GM19463 (cell line): ENCODE results near the gene IL12B.
"Not testable (repeated sequence)": the region's sequence is repeated elsewhere in the genome, so short reads cannot be mapped to it uniquely, and the experiment has no call there.

ENCODE experiments used
- ATAC-seq: cut with Tn5 transposase; IDR thresholded peaks from one replicate; pipeline ENCODE4 v1.9.1; 2021; ENCODE audit warnings: mild to moderate bottlenecking, moderate library complexity; ENCODE audit not compliant: unreplicated experiment

Gene IL12B

DNA sequence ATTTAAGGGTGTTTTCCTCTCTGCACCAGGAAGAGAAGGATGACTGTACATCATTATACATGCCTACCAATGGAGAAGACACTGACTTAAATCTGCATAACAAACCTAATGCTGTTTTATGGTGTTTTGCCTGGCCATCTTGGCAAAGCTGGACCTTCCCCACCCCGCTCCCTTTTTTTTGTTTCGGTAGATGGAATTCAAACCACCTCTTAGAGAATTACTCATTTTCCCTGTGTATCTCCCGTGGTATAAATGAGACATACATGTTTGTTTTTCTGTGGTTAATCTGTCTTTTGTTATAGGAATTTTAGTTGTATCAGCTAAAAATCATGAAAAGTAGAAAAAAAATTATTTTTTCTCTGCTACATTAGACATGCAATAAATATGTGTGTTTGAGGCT lies 28.8 kb downstream of the IL12B start:
- ATAC-seq = no peak

DNA sequence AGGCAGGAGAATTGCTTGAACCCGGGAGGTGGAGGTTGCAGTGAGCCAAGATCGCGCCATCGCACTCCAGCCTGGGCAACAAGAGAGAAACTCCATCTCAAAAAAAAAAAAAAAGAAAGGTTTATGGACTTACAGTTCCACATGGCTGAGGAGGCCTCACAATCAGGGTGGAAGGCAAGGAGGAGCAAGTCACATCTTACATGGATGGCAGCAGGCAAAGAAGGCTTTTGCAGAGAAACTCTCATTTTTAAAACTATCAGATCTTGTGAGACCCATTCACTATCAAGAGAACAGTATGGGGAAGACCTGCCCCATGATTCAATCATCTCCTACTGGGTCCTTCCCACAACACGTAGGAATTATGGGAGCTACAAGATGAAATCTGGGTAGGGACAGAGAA lies 33.0 kb downstream of the IL12B start:
- ATAC-seq = not testable (repeated sequence)

DNA sequence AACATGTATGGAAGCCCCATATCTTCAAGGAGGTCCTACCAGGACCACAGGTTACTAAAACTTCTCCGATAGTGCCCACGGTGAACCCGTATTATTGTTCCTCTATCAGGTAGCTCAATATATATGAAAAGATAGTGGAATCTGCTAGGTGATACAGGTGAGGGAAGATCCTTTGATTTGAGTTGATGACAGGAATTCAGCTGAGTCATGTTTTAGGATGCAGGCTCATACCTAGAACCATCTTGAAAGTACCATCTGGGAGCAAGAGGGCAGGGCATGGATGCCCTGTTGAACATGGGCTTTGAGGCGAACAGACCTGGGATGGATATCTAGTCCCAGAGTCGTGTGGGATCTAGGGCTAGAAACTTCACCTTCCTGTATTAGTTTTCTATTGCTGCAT lies 35.4 kb downstream of the IL12B start:
- no peak for ATAC-seq

DNA sequence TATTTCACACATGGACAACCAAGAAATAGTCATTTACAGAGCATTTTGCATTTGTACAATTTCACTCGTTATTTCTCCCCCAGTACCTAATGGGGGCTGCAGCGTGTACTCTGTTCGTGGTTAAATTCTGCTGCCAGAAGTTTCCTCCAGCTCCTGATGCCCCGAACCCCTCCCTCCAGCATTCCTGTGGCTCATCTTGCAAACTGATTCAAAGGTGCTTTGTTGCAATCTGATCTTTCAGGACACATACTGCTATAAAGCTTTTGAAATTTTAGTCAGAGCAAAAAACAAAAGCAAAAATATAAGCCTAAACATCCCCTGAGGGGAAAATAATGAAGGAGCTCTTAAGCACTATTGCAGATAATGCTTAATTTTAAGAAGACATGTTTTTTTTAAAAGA lies 39.5 kb downstream of the IL12B start:
- no peak for ATAC-seq

DNA sequence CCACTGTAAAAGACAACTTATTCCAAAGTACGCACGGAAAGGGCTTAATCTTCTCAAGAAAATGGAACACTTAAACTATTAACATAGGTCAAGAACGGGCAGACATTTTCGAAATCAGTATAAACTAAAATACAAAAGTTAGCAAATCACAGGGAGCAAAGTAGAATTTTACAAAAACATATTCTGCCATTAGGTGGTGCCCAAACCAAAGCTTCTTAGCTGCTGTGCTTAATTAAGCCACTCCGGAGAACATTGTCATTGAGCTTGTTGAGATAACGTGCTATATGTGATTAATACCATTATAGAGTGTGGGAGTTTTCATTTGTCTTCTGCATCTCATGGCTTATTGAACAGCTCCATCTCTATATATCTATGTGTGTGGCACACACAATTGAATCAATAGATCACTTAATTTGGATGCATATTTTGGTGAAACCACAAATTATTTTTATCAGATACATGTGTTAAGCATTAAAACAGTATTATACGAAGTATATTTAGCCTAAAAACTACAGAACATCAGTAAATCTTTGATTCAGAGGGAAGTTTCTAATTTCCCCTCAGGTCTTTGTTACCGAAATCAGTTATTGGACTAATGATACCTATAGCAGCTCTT lies 43.8 kb downstream of the IL12B start:
- no peak for ATAC-seq

DNA sequence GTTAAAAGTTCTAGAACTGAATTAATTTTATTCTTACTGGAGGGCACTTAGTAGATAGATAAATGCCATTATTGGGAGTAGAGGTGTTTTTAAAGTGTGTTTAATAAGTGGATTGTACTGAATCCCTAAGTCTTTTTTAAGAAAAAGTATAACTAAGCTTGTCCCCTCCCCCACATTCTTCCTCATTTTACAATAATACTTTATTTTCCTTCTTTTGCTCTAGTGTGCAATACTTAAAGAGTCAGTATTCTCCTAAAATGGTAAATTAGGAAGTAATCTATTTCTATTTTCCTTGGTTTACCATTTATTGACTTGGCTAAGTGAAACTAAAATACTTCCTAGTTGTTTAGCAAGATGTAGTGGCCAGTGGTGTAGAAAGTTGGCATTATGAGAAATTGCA lies 55.6 kb downstream of the IL12B start:
- ATAC-seq = no peak

DNA sequence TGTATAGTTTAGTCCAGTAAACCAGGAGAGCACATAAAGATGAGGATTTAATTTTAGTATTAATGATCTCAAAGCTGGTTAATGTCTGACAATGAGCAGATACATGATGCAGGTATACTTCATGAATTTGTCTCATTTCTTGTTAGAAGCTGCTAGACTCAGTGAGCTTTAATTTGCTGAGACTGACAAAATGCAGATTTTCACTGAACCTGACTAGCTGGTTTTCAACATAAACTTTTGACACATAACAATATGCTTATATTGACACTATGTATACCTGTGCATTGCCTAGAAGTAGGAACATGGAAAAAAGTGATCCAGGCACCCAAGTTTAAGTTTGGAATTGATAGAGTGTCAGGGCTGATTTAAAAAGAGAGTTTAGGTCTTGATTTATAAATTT lies 56.4 kb downstream of the IL12B start:
- ATAC-seq = no peak

DNA sequence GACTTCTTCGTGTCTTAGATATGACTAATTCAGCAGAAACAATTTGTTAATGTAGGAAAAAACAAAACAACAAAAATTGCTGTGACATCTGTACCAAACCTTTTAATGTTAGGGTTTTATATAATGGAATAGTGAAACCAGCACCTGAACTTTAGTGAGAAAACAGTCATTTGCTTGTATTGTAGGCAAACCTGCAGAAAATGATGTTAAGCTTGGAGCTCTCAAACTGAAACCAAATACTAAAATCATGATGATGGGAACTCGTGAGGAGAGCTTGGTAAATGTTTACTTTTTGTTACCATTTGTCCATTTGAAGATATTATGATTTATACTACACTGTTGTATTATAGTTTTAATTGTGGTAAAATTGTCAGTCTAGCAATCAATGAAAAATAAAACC lies 60.6 kb downstream of the IL12B start:
- ATAC-seq = no peak

DNA sequence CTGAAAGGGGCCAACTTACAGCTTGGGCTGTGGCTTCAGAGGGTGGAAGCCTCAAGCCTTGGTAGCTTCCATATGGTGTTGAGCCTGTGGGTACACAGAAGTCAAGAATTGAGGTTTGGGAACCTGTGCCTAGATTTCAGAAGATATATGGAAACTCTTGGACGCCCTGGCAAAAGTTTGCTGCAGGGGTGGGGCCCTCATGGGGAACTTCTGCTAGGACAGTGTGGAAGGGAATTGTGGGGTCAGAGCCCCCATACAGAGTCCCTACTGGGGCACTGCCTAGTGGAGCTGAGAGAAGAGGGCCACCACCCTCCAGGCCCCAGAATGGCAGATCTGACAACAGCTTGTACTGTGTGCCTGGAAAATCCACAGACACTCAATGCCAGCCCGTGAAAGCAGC lies 63.5 kb downstream of the IL12B start:
- ATAC-seq = not testable (repeated sequence)
